SIG-M5 treated with dmso at 0.1 percent for 504 hours (cell line): ENCODE data around the gene ZFAND6.

Source experiments
- DNase-seq: peaks from one replicate; lab custom pipeline; 2025; ENCODE audit not compliant: unreplicated experiment; lab: John Stamatoyannopoulos, UW

Gene ZFAND6

DNA sequence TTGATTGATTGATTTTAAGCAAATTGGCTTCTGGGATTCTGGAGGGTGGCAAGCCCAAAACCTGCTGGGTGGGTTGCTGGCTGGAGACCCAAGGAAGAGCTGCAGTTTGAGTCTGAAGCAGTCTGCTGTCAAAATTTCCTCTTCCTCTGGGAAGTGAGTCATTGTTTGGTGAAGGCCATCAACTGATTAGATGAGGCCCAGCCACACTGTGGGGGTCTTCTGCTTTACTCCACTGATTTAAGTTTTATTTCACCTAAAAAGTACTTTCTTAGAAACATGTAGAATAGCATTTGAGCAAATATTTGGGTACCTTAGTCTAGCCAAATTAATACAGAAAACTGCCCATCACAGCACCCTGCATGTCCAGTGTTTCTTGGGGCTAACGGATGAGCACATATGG is 127.1 kb downstream of the ZFAND6 start:
- DNase-seq, result no peak
